GM19324 (cell line): ENCODE measurements around the gene RAB21.

ENCODE experiments used
- ATAC-seq: cut with Tn5 transposase; IDR thresholded peaks from one replicate; pipeline ENCODE4 v1.9.1; 2021; ENCODE audit warnings: mild to moderate bottlenecking, moderate library complexity; ENCODE audit not compliant: unreplicated experiment, low FRiP score

The RAB21 gene, protein sequence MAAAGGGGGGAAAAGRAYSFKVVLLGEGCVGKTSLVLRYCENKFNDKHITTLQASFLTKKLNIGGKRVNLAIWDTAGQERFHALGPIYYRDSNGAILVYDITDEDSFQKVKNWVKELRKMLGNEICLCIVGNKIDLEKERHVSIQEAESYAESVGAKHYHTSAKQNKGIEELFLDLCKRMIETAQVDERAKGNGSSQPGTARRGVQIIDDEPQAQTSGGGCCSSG

DNA sequence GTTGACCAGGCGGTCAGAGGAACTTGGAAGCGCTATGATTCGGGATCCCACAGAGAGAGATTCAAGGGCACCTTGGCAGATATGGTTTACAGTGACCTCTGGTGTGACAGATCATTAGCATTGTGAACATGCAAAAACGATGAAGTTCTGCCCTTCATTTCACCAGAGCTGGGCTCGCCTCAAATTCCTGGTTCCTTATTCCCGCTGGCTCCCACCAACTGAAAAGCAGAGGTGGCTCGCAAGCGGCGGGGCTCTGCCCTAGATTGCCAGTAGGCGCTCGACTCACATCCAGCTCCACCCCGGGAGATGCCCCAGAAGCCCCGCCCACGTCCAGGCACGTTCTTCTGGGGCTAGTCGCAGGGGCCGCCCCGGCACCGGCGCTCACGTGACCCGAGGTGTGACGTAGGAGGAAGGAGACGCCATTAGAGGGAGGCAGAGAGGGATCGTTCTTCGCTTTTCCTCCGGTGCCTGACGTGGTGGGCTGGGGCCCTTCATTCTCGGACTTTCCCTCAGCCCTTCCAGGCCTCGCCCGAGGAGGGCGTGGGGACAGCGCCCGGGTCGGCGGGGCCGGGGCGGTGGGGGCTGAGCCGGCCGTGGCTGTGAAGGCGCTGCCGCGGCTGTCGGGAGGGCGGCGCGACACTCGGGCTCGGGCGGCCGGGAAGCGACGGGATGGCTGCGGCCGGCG is at the start of gene RAB21:
TSS of gene RAB21 (plus strand) at position 403 of the 685 bp plus-strand sequence. CDS start at position 670, 267 bp downstream.
- peak; percentile 99 for ATAC-seq

DNA sequence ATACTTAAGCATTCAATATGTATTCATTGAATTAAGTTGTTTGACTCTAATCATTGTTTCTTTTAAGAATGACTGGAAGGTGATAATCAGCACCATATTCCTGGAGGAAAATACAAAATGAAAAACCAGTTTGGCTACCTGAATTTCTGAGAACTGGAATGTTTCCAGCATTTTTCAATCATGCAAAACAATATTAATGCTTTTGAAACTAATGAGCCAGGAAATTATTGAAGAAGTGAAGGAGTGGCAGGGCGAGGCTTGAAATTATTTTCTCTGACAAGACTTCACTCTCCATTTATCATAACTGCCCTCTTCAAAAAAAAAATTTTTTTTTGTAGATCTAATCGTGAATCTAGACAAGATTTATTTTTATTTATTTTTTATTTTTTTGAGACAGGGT is 49.7 kb upstream of the RAB21 start:
- ATAC-seq, result no peak

DNA sequence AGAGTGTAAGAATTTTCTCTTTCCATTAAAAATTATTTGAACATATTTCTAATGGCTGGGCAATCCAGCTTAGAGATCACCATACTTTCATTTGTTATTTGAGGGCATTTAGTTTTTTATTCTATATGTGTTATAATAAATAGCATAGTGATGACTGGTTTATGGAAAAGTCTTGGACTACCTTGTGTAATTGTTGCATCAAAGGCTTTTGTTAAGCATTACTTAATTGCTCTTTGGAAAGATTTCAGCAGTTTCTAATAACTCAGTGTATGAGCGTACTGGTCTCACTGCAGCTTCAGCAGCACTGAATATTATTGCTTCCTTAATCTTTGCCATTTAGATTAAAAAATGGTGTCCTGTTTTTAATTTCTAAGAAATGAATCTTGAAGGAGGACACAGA is 46.0 kb upstream of the RAB21 start:
- ATAC-seq, result no peak

DNA sequence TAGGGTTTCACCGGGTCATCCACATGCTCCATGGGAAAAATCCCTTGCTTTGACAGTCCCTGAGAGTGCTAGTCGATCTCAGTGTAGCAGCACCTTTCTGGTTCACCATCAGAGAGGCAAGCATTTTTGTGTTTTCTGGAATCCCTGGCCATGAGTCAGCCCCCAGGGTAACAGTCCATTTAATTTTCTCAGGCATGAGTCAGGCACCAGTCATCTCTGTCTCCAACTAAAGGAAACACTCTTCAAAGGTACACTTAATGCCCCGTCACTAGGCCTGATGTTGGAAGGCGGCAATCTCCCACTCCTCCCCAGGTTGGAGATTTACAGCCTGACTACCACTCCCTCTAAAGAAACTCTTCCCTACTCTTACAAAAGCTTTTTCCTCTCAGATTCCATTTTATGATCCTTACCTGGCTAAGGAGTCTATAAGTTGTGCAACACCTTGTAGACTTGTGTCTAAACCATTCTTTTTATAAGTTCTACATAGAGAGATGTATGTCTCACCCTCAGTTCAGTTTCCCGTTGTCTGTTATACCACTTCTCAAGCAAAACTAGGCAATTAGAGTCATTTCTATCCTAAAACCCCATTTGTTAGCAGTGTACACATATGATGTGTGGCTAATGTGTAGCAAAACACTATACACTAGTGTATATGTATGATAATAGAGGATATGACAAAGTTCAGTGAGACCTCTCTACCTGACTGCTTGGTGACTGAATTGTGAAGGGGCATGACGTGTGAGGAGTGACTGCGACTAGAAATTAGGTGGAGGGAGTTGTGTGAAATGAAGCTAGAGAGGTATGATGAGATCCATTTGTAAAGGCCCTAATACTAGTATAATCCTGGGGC is 44.2 kb upstream of the RAB21 start:
- ATAC-seq, result no peak

DNA sequence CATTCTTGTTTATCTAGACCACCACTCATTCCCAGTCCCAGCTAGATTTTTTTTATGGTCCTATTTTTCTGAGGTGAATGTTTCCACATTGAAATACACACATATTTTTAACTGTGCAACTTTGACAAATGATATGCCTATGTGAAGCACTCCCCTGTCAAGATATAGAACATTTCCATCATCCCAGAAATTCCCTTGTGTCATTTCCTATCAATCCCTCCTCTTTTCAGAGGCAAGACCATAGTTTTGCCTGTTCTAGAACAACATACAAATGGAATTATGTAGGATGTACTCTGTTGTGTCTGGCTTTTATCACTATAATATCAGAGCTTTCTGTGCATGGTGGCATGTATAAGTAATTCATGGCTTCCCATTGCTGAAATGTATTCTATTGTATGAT is 36.1 kb upstream of the RAB21 start:
- ATAC-seq, result no peak

DNA sequence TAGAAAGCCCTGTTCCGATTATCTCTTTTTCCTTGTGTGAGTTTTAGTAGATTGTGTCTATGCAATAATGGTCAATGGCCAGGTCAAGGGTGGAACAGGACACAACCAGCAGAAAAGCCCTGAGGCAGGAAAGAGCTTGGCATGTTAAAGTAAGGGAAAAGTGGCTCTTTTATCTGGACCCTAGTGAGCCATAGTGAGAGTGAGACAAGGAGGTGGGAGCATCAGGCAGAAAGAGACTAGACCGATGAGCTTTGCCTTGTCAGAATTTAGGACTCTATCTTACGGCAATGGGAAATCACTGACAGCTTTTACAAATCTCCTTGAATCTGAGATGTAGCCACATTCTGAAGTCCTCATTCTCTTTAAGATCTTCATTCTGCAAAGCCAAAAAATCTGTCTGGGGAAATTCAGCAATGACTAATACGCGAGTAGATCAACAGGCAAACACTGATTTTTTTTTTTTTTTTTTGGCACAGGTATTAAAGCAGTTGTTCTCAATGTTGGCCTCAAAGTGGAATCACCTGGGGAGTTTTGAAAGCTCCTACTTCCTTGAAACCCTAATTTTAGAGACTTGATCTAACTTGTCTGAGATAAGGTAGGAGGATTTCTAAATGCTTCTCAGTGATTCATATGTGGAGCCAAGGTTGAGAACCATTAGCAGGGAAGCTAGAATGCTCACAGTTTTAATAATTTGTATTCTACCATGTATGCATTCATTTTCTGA is 34.9 kb upstream of the RAB21 start:
- ATAC-seq, result no peak

DNA sequence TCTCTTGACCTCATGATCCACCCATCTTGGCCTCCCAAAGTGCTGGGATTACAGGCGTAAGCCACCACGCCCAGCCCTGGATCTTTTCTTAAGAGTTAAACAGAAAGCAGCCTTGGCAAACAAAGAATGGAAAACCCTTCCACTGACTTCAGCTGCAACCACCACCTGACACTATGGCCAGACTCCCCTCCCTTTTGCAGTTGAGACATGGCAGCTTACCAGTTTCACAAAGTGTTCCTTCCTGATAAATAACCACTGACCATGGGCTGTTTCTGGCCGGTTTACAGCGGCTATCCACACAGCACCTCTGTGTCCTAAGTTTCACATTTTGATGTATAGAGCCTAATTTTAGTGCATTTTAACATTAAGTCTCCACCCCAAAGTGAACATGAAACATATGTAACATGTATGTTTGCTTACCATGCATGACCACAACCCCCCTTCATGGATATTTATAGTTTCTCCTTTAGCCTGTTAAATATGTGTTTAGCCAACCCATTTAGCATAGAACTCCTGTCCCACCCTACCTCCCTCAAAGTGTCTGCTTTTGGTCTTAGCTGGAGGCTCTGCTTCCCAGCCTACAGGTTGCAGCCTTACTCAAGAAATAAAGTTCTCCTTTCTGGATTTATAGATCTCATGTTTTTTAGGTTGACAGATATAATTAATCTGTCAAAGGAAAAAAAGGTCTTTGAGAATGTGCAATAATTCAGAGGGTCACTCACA is 32.7 kb upstream of the RAB21 start:
- no peak for ATAC-seq

DNA sequence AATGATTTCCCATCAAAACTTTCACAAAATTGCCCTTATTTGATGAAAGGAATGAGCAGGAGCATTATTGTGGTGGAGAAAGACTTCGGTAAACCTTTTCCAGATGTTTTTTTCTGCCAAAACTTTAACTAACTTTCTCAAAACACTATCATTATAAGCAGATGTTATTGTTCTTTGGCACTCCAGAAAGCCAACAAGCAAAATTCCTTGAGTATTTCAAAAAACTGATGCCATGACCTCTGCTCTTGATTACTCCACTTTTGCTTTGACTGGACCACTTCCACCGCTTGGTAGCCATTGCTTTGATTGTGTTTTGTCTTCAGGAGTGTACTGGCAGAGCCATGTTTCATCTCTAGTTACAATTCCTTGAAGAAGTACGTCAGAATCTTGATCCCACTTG is 29.7 kb upstream of the RAB21 start:
- ATAC-seq, result no peak

DNA sequence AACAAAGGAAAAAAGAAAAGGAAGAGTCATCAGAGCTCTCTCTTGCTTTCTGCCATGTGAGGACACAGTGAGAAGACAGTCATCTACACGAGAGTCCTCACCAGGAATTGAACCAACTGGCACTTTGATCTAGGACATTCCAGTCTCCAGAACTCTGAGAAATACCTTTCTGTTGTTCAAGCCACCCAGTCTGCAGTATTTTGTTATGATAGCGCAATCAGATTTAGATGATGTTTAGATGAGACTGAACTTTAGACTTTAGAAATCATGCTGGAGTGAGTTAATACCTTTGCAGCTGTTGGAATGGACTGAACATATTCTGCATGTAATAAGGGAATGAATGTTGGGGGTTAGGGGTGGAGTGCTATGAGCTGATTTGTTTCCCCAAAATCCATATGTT is 28.1 kb upstream of the RAB21 start:
- ATAC-seq, result no peak

DNA sequence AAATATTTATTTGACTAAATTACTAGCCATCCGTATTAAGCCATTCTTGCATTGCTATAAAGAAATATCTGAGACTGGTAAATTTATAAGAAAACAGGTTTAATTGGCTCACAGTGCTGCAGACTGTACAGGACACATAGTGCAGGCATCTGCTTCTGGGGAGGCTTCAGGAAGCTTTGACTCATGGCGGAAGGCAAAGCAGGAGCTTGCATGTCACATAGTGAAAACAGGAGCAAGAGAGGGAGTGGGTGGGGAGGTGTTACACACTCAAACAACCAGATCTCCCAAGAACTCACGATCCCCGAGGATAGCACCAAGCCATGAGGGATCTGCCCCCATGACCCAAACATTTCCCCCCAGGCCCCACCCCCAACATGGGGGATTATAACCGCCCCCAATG is 26.7 kb upstream of the RAB21 start:
- no peak for ATAC-seq

DNA sequence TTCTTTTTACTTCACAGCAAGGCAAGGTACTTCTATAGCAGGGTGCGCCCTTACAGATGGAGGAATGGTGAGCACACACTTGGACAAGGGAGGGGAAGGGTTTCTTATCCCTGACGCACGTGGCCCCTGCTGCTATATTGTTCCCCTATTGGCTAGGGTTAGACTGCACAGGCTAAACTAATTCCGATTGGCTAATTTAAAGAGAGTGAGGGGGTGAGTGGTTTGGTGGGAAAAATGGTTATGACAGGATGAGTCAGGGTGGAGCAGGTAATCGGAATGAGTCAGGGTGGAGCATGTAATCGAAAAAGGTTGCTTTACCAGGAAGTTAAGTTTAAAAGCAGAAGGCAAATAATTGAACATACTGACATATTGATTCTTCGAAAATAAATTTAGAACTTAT is 23.7 kb upstream of the RAB21 start:
- ATAC-seq, result no peak

DNA sequence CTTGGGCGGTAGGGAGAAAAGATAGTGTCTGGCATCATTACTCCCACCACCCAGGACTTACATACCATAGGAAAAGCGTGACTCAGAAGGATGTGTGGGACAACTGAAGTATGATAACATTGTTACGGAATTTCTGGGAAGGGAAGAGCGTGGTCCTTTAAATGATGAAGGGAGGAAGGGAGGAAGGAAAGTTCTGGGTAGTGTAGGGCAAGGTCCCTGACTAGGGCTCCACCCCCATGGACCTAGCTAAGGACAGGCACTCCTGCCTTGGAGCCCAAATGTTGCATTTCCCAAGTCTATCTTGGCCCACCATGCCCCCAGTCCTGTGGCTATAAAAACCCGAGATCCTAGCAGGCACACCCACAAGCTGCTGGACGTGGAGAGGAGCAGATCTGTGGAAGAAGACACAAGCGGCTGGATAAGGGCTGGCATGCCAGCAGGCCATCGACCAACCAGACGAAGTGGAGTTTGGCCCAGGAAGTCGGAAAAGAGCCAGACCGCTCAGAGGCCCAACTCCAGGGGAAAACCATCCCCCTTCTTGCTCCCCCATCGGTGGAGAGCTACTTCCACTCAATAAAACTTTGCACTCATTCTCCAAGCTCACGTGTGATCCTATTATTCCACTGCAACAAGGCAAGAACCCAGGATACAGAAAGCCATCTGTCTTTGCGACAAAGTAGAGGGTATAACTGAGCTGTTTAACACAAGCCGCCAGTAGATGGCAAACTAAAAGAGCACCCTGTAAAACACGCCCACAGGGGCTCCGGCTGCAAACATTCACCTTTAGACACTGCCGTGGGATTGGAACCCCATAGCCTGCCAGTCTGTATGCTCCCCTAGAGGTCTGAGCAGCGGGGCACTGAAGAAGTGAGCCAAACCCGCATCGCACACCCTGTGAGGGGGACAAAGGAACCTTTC is 23.0 kb upstream of the RAB21 start:
- ATAC-seq, result no peak

DNA sequence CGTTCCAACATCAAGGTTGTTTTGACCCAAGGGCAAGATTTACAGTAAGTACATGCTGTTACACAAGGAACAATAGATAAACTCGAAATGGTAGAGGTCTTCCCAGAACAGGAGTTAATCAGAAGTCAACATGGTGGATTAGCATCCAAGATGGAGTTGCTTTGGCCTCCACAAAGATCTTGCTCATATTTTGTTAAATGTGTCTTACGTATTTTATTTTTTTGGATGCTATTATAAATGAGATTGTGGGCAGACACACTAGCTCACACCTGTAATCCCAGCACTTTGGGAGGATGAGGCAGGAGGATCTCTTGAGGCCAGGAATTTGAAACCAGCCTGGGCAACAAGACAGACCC is 22.3 kb upstream of the RAB21 start:
- no peak for ATAC-seq

DNA sequence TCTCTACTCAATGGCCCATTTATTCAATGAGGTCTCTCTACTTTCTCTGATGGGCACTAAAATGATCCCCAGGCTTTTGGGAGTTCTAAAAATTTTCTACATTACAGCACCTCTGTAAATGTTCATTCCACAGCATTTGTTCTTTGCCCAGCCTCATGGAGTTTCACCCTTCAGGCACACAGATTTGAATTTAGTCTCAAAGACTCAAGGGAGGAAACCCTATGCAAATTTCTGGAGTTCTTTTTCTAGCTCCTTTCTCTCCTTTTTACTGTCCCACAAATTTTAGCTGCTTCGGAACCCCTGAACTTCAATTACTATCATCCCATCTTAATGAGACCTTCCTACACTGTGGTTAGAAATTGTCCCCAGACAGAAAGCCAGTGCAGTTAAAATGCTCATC is 17.5 kb upstream of the RAB21 start:
- no peak for ATAC-seq

DNA sequence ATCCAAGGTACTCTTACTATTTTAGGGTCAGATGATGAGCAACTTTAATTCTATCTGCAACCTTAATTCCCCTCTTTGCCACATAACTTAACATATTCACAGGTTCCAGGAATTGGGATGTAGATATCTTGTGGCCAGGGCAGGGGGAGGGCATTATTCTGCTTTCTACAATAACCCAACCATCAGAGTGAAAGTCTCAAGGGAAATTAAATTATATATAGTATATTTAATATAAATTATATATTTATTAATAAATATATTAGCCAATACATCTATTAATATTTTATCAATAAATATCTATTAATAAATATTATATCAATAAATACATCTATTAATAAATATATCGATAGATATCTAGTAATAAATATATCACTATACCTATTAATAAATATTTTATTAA is 11.7 kb upstream of the RAB21 start:
- no peak for ATAC-seq

DNA sequence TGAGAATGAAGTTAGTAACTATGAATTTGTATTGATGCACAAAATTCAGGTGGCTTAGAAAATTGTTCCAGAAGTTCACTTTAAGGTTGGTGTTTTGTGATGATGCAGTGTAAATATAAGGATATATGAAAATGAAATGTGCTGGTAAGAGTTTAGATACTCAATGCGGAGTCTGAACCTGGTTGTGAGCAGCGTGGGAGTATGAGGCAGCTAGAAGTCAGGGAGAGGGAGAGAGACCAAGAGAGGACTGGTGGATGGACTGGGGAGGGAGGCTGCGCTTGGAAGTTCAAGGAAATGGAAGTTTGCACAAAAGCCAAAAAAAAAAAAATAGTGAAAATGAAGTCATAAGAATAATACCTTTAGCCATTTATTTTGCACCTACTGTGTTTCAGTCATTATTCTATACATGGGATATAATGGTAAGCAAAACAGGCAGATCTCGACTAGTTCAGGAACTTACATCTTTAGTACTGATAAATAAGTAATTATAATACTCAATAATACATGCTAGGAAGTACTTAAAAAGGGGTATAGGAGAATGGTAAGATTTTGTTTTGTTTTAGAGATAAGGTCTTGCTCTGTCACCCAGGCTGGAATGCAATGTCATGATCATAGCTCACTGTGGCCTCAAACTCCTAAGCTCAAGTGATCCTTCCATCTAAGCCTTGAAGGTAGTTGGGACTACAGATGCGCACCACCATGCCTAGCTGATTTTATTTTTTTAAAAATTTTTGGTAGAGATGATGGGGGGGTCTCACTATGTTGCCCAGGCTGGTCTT is 10.0 kb upstream of the RAB21 start:
- ATAC-seq, result no peak

DNA sequence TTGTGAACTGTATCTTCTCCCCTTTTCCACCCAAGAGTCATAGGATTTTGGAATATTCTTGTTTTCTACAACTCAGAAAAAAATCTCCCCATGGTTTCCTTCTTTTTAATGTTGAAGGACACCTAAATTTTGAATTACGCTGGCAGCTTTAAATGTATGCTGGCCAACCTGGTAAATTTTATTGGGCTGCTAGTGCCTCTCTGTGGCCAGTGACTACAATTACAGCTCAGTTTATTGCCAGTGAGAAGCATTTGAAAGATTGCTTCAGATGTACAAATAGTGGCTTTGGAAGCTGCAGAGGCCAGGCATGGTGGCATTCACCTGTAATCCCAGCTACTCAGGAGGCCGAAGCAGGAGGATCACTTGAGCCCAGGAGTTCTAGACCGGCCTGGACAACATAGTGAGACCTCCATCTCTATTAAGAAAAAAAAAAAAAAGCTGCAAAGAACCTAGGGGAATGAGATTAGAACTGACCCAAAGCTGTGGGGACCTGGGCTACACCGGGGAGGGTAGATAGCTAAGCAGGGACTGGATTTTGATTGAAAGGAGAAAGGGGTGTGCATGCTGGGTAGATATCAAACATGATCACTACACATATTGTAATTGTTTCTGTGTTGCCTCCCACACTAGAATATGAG is 7.6 kb upstream of the RAB21 start:
- ATAC-seq, result peak; percentile 83
